Fibroblast of villous mesenchyme (primary cell): ENCODE results near the gene COL6A3. TPM values are rescaled to one million over a fixed set of nuclear protein-coding genes. Genes with fewer than 3 reads are reported as not detected.

Experiments used
- DNase-seq: peaks from one replicate; pipeline ENCODE4 v3.0.0-alpha.2; 2010; ENCODE audit warnings: low read depth
- H3K4me3 ChIP-seq: 2 replicates; pipeline ENCODE4 v1.5.1; 2011; ENCODE audit warnings: low read depth, mild to moderate bottlenecking, low read length
- CTCF ChIP-seq: IDR thresholded peaks from 2 replicates; pipeline ENCODE4 v1.5.1; 2012; ENCODE audit warnings: low read depth, mild to moderate bottlenecking, low read length; ENCODE audit not compliant: insufficient read depth
- total RNA-seq: library from RNA; depleted of rRNA; stranded (reverse); fragments of >200 nt; gene quantifications from 2 replicates; pipeline ENCODE4 v1.2.3, GENCODE V29; 2012

The COL6A3 gene
- total RNA-seq, 1 donor: 1,329 TPM

DNA sequence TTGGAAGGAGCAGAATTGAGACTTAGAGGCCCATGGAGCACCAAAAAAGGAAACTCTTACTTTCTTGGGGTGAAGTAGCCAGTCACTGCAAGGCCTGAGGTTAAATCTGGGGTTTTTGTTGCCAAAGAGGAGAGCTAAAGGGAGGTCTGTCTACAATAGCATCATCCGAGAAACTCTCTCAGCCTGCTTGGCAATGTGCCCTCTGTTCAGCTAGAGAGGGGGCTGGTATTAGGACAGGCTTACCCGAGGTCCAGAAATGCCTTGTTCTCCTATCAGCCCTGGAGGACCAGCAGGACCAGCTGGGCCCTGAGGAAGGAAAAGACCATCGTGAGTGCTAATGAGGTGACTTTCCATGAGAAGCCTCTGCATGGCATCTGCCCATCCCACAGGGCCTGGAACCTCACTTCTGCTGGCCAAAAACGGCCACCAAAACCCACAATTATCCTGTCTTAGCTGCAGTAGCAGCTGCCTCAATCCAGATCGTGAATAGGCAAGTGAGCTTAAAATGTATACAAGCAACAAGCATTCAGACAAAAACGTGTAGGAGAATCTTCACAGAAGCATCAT lies 61.6 kb downstream of the COL6A3 start:
- no peak overlapping the region for H3K4me3 ChIP-seq
- TF ChIP-seq CTCF: no peak
- DNase-seq: no peak

DNA sequence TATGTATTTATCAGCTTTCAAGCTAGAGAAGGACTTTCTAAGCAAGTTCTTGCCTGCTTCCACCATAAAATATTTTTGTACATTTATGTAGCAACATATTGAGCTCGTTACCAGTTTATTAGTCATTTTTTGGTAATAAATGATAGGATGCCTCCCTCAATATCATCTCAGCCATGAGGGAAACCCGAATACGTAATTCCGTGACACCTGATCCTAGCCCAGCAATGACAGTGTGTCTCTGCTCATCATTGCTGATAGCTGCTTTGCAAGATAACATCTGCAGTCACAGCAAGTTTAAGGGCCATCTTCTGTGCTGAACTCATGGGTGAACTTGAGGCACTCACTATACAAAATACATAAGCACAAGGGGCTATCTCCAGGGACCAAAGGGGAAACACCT lies 62.2 kb downstream of the COL6A3 start:
- DNase-seq: no peak
- H3K4me3 ChIP-seq: no peak overlapping the region
- TF ChIP-seq CTCF: no peak

- no peak for TF ChIP-seq CTCF
- H3K4me3 ChIP-seq: no peak overlapping the region
- DNase-seq: no peak
Measured at GRCh38 chr2:237351046-237351445, 62.9 kb downstream of the COL6A3 start.

DNA sequence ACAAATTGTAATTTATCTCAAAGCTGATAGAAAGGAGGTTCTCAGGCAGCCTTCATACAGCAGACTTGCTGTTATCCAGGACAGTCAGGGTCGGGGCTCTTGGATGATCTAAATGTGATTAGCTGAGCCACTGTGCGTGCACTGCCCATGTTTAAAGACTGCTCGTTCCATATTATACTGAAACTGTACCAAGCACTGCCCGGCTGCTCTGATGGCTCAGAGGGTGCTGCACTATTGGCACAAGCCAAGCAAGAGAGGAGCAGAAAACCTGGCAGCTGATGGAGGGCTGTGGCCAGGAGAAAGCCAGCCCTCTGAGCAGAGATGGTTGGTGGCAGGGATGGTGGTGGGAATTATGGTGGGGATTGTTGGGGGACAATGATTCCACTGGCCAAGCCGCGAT lies 63.4 kb downstream of the COL6A3 start:
- no peak overlapping the region for H3K4me3 ChIP-seq
- no peak for DNase-seq
- TF ChIP-seq CTCF: no peak

GRCh38 chr2:237350070-237350469 lies 63.9 kb downstream of the COL6A3 start:
- DNase-seq: no peak
- no peak for TF ChIP-seq CTCF
- no peak overlapping the region for H3K4me3 ChIP-seq

- no peak for DNase-seq
- TF ChIP-seq CTCF: no peak
- no peak overlapping the region for H3K4me3 ChIP-seq
Measured at GRCh38 chr2:237348281-237348865, 65.6 kb downstream of the COL6A3 start.
